SJCRH30 (cell line): ENCODE results near the gene MORC3. TPM values are rescaled to one million over a fixed set of nuclear protein-coding genes. Genes with fewer than 3 reads are reported as not detected.
"Not testable (repeated sequence)": the region's sequence is repeated elsewhere in the genome, so short reads cannot be mapped to it uniquely, and the experiment has no call there.

Experiments used
- DNase-seq, 2 experiments: peaks; one replicate each; pipeline ENCODE4 v3.0.0-alpha.2; 2015 to 2020
- H3K27ac ChIP-seq: fragments of 250-450 bp; sonication (Bioruptor Pico); 2 replicates; pipeline ENCODE4 v1.5.1; 2020; ENCODE audit warnings: mild to moderate bottlenecking, moderate library complexity
- H3K27me3 ChIP-seq: fragments of 250-450 bp; sonication (Bioruptor Pico); 2 replicates; pipeline ENCODE4 v1.5.1; 2020; ENCODE audit warnings: mild to moderate bottlenecking, moderate library complexity
- H3K36me3 ChIP-seq: fragments of 250-450 bp; sonication (Bioruptor Pico); 2 replicates; pipeline ENCODE4 v1.5.1; 2020; ENCODE audit warnings: mild to moderate bottlenecking, moderate library complexity
- H3K4me1 ChIP-seq: fragments of 250-450 bp; sonication (Bioruptor Pico); 2 replicates; pipeline ENCODE4 v1.5.1; 2020; ENCODE audit warnings: mild to moderate bottlenecking, moderate library complexity
- H3K4me3 ChIP-seq: fragments of 250-450 bp; sonication (Bioruptor Pico); 2 replicates; pipeline ENCODE4 v1.5.1; 2020; ENCODE audit warnings: mild to moderate bottlenecking, moderate library complexity
- H3K9me3 ChIP-seq: fragments of 250-450 bp; sonication (Bioruptor Pico); replicated peaks from 2 replicates; pipeline ENCODE4 v1.5.1; 2020; ENCODE audit warnings: mild to moderate bottlenecking, moderate library complexity
- total RNA-seq: library from RNA; depleted of rRNA; stranded (reverse); fragments of >200 nt; shearing (Covaris generic); gene quantifications from 2 replicates; pipeline ENCODE4 v1.2.3, GENCODE V29; 2014

Gene MORC3
- total RNA-seq, 1 experiment from 2014 or later = 42.9 TPM

DNA sequence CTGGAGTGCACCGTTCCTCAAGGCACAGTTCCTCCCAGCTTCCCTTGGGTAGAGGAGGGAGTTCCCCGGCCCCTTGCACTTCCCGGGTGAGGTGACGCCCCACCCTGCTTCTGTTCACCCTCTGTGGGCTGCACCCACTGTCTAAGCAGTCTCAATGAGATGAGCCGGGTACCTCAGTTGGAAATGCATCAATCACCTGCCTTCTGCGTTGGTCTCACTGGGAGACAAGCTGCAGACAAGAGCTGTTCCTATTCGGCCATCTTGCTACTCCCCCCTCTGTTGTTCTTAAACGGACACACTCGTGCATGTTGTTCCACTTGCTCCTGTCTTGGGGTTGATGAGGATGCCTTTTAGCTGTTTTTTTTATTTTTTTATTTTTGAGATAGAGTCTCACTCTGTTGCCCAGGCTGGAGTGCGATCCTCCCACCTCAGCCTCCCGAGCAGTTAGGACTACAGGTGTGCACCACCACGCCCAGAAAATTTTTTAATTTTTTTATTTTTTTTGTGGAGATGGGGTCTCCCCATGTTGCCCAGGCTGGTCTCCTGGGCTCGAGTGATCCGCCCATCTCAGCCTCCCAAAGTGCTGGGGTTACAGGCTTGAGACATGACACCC lies 3.0 kb upstream of the MORC3 start:
- no peak overlapping the region for H3K27ac ChIP-seq
- H3K27me3 ChIP-seq = no peaks in the 10 kb centered on the region
- no peaks in the 10 kb centered on the region for H3K36me3 ChIP-seq
- H3K4me3 ChIP-seq = no peak overlapping the region
- DNase-seq = no peak
- H3K4me1 ChIP-seq = peaks cover 2% of the 10 kb centered on the region
- H3K9me3 ChIP-seq = peaks cover 7% of the 10 kb centered on the region

GRCh38 chr21:36319406-36319766 lies 611 bp upstream of the MORC3 start:
- H3K9me3 ChIP-seq, H3K36me3 ChIP-seq, H3K4me1 ChIP-seq, DNase-seq, H3K27me3 ChIP-seq: not testable (repeated sequence)
- peak overlapping the region; percentile 69 for H3K4me3 ChIP-seq
- peak overlapping the region; percentile 85; the same call in 1 of the 2 replicates for H3K27ac ChIP-seq

- H3K27me3 ChIP-seq = no peaks in the 10 kb centered on the region
- peak overlapping the region; percentile 85 for H3K27ac ChIP-seq
- no peaks in the 10 kb centered on the region for H3K9me3 ChIP-seq
- H3K4me3 ChIP-seq = peak overlapping the region; percentile 69
- H3K36me3 ChIP-seq = peaks cover 6% of the 10 kb centered on the region
- DNase-seq = peak; percentile 93 to 94
- H3K4me1 ChIP-seq = peaks cover 8% of the 10 kb centered on the region
Observed at GRCh38 chr21:36320421-36321324, 676 bp downstream of the MORC3 start.

DNA sequence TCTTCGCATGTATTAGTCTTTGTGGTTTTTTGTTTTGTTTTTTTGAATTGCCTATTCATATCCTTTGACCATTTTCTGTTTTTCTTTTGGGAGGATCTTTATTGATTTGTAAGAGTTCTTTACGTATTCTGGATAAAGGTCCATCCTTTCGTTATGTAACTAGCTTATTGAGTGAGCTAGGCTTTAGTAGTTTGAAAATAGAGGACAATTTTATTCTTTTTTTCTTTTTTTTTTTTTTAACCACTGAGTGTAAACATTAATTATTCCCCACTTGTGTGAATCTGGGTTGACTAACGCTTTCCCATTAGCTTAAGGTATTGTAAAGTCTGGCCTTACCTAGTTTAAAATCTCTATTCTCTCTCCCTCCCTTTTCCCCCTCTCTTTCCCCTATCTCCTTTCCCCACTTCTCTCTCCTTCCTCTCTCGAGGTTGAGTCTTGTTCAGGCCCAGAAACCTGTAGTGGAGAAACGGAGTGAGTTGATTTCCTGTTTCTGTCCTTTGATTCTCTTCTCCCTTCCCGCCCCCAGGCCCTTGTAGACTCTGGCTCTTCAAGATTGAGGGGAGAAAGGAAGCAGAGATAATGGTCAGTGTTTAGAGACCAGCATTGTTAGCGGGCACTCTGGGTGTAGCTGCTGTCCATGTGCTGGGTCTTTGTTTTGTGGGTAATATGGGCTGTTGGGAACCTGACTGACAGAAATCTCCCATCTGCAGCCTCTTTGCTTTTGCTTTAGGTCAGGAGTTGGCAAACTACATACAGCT lies 1.5 kb downstream of the MORC3 start:
- peaks cover 8% of the 10 kb centered on the region for H3K4me1 ChIP-seq
- H3K27me3 ChIP-seq = no peaks in the 10 kb centered on the region
- H3K4me3 ChIP-seq = peak overlapping the region; percentile 69
- DNase-seq = peak; percentile 57 to 82
- peaks cover 7% of the 10 kb centered on the region for H3K36me3 ChIP-seq
- H3K9me3 ChIP-seq = no peaks in the 10 kb centered on the region
- H3K27ac ChIP-seq = peak overlapping the region; percentile 85

- H3K4me3 ChIP-seq = peak overlapping the region; percentile 69
- H3K36me3 ChIP-seq = peaks cover 7% of the 10 kb centered on the region
- no peaks in the 10 kb centered on the region for H3K27me3 ChIP-seq
- H3K9me3 ChIP-seq = no peaks in the 10 kb centered on the region
- peak overlapping the region; percentile 85 for H3K27ac ChIP-seq
- DNase-seq = no peak
- peaks cover 8% of the 10 kb centered on the region for H3K4me1 ChIP-seq
Observed at GRCh38 chr21:36322083-36322424, 2.1 kb downstream of the MORC3 start.

GRCh38 chr21:36323032-36323431 lies 3.0 kb downstream of the MORC3 start:
- Histone ChIP-seq H3K27ac (no peak overlapping the region), H3K9me3 (no peaks in the 10 kb centered on the region), H3K27me3 (no peaks in the 10 kb centered on the region), H3K4me1 (peaks cover 8% of the 10 kb centered on the region), H3K36me3 (peaks cover 7% of the 10 kb centered on the region), H3K4me3 (no peak overlapping the region)
- DNase-seq = no peak

DNA sequence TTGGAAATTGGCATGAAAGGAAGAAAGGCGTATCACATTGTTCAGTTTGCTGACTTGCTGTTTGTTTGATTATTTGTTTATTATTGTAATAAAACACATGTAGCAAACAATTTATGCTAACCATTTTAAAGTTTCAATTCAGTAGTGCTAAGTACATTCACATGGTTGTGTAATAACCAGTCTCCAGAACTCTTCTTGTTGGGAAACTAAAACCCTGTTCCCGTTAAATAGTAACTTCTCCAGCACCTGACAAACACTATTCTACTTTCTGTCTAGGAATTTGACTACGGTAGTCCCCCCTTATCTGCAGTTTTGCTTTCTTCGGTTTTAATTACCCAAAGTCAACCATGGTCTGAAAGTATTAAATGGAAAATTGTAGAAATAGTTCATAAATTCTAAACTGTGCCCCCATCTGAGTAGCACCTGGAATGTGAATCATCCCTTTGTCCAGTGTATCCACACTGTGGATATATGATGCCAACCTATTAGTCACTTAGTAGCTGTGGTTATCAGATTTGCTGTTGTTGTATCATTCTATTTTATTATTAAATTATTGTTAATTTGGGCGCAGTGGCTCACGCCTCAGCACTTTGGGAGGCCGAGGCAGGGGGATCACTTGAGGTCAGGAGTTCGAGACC lies 5.5 kb downstream of the MORC3 start:
- no peak overlapping the region for H3K27ac ChIP-seq
- peaks cover 8% of the 10 kb centered on the region for H3K4me1 ChIP-seq
- H3K4me3 ChIP-seq = no peak overlapping the region
- peaks cover 7% of the 10 kb centered on the region for H3K36me3 ChIP-seq
- no peaks in the 10 kb centered on the region for H3K27me3 ChIP-seq
- DNase-seq = no peak
- H3K9me3 ChIP-seq = no peaks in the 10 kb centered on the region

DNA sequence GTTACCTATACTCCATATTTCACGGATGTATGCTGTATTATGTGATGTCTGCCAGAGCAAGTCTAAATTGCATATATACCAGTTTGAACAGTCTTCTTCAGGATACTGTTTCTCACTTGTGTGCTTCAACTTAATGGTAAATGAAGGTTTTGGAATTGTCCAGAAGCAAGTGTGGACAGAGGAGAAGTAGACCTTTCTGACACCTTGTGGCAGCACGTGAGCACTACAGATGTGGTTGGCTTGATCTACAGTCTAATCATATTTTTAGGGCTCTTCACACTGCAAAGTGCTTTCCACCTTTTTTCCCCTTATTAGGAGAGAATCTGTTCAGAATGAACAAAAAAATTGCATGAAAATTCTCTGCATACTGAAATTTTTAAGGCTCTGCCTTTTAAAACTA lies 10.9 kb downstream of the MORC3 start:
- DNase-seq = peak; percentile 51 to 78
- no peaks in the 10 kb centered on the region for H3K4me1 ChIP-seq

DNA sequence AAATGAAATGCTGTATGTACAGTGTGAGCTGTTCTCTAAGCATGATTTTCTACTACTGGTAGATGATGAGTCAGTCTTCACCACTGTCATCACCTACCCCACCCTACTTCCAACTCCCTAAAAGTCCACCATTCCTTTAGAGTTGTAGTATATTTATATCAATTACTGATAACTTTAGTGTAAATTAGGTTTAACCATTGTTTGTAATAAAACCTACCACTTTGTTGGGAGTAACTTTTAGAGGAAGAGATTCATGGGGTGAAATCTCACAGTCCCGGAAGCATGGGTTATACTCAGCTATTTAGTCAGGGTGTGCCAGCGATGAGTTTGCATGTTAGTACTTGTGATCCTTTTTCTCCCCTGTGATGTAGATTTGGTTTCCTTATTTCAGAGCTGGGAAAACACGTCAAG lies 17.1 kb downstream of the MORC3 start:
- Histone ChIP-seq H3K27ac (no peak overlapping the region), H3K9me3 (no peaks in the 10 kb centered on the region), H3K36me3 (peaks cover 51% of the 10 kb centered on the region), H3K4me3 (no peak overlapping the region), H3K27me3 (no peaks in the 10 kb centered on the region), H3K4me1 (no peaks in the 10 kb centered on the region)
- DNase-seq = no peak

More for the DNA sequence above, 10.9 kb downstream of the MORC3 start:
- no peaks in the 10 kb centered on the region for H3K9me3 ChIP-seq
- H3K27ac ChIP-seq = no peak overlapping the region
- no peak overlapping the region for H3K4me3 ChIP-seq
- H3K36me3 ChIP-seq = peaks cover 6% of the 10 kb centered on the region; the same call in 1 of the 2 replicates
- H3K27me3 ChIP-seq = no peaks in the 10 kb centered on the region

- H3K9me3 ChIP-seq = no peaks in the 10 kb centered on the region
- peaks cover 59% of the 10 kb centered on the region for H3K36me3 ChIP-seq
- DNase-seq = no peak
- H3K4me1 ChIP-seq = no peaks in the 10 kb centered on the region
- no peaks in the 10 kb centered on the region for H3K27me3 ChIP-seq
- no peak overlapping the region for H3K27ac ChIP-seq
- H3K4me3 ChIP-seq = no peak overlapping the region
Observed at GRCh38 chr21:36338975-36339374, 19.0 kb downstream of the MORC3 start.

GRCh38 chr21:36342581-36342980 lies 22.6 kb downstream of the MORC3 start:
- peaks cover 69% of the 10 kb centered on the region for H3K36me3 ChIP-seq
- not testable (repeated sequence) for H3K27me3 ChIP-seq, DNase-seq, H3K4me1 ChIP-seq, H3K9me3 ChIP-seq, H3K4me3 ChIP-seq, H3K27ac ChIP-seq

DNA sequence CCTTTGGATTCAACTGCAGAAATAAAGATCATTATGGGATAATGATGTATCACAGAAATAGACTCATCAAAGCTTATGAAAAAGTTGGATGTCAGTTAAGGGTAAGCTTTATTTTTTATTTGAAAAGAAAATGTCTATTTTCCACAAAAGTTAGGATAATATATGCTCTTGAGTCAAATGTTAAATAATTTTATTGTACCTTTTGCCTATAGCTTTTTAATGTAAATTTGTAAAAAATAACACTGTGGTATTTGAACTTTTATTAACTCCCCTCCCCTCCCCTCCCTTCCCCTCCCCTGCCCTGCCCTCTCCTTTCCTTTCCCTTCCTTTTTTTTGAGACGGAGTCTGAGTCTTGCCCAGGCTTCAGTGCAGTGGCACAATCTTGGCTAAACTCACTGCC lies 24.9 kb downstream of the MORC3 start:
- Histone ChIP-seq H3K27me3 (no peaks in the 10 kb centered on the region), H3K4me1 (no peaks in the 10 kb centered on the region), H3K4me3 (no peak overlapping the region), H3K36me3 (peaks cover 71% of the 10 kb centered on the region), H3K27ac (no peak overlapping the region), H3K9me3 (no peaks in the 10 kb centered on the region)
- DNase-seq = no peak

DNA sequence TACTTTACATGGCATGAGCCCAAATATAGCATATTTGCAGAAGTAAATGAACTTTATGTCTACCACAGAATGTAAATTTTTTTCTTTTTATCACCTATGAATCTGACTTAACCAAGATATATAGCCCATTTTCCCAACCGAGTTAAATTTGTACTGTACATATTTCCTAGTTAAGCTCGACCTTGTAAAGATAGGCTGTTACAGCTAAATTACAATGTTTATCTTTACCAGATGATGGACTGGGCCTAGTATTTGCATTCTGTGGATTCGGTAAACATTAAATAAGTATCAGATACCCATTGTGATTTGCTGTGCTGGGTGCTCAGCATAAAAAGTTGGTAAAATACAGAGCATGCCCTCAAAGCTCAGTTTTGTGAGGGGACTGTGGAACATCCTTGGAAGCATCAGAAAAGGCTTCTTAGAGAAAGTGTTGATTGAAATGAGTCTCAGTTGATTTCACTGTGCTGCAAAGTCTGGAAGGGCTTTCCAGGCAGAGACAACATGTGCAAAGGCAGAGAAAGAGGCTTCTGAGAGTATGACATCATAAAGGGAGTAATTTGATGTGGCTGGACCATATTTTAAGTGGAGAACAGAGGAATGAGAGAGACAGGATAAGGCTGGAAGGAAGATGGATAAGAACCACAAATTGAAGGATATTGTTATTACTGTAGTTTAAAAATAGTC lies 27.4 kb downstream of the MORC3 start:
- no peak overlapping the region for H3K27ac ChIP-seq
- no peak overlapping the region for H3K4me3 ChIP-seq
- H3K9me3 ChIP-seq = no peaks in the 10 kb centered on the region
- DNase-seq = no peak
- peaks cover 73% of the 10 kb centered on the region for H3K36me3 ChIP-seq
- H3K4me1 ChIP-seq = no peaks in the 10 kb centered on the region
- H3K27me3 ChIP-seq = no peaks in the 10 kb centered on the region

GRCh38 chr21:36347962-36348328 lies 27.9 kb downstream of the MORC3 start:
- no peak for DNase-seq
- no peaks in the 10 kb centered on the region for H3K4me1 ChIP-seq
- no peak overlapping the region for H3K27ac ChIP-seq

More at GRCh38 chr21:36347962-36348328, 27.9 kb downstream of the MORC3 start:
- Histone ChIP-seq H3K9me3 (no peaks in the 10 kb centered on the region), H3K4me3 (no peak overlapping the region), H3K27me3 (no peaks in the 10 kb centered on the region), H3K36me3 (peaks cover 77% of the 10 kb centered on the region)
